Prostate gland (tissue), 2 donors: ENCODE results near the gene SNN.

Source experiments
- POLR2A ChIP-seq: fragments of 450-650 bp; IDR thresholded peaks from one replicate; pipeline ENCODE4 v1.6.1; 2016; ENCODE audit warnings: antibody characterized with exemption, mild to moderate bottlenecking
- POLR2AphosphoS5 ChIP-seq: sonication (generic); formaldehyde crosslinking; IDR thresholded peaks from one replicate; pipeline ENCODE4 v1.6.1; 2017; ENCODE audit warnings: antibody characterized with exemption
- TF ChIP-seq, protein P1 (sequence below), 4 experiments: fragments of 200-600 bp in 2 of 4; fragments of 450-650 bp in 2 of 4; sonication (generic) in 2 of 4; IDR thresholded peaks; 1 replicate in 3 of 4; 2 replicates in 1 of 4; pipeline ENCODE4 v1.5.1; 2016 to 2019; ENCODE audit warnings: antibody characterized with exemption in 4 of 4, mild to moderate bottlenecking in 2 of 4, moderate library complexity in 2 of 4

DNA sequence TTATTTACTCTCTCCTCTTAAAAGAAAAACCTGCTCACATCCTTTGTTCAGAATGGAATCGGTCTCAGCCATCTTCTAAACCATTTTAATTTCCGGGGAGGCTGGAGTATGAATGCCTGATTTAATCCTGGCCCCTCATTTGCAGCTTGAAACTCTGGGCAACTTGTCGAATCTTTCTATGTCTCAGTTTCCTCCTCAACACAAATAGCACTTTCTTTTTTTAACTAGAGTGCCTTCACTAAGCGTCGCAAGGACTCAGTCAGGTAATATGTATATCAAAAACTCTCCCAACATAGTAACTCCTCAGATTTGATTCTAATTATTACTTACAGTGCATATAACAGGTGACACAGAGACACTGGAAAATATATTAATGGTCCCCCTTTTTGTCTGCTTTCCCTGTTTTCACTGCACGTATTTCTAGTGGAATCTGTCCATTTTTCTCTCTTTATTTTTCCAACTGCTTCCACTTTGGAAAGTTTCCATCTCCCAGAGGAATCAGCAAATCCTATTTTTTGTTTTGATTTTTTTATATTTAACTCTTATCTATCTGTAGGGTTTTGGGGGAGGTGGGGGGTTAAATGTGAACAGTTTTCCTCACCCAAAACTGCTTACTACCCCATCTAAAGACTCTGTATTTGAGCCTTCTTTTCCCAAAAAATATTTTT is 18.6 kb downstream of the SNN start:
- TF ChIP-seq, protein P1, sequence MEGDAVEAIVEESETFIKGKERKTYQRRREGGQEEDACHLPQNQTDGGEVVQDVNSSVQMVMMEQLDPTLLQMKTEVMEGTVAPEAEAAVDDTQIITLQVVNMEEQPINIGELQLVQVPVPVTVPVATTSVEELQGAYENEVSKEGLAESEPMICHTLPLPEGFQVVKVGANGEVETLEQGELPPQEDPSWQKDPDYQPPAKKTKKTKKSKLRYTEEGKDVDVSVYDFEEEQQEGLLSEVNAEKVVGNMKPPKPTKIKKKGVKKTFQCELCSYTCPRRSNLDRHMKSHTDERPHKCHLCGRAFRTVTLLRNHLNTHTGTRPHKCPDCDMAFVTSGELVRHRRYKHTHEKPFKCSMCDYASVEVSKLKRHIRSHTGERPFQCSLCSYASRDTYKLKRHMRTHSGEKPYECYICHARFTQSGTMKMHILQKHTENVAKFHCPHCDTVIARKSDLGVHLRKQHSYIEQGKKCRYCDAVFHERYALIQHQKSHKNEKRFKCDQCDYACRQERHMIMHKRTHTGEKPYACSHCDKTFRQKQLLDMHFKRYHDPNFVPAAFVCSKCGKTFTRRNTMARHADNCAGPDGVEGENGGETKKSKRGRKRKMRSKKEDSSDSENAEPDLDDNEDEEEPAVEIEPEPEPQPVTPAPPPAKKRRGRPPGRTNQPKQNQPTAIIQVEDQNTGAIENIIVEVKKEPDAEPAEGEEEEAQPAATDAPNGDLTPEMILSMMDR (IDR thresholded peaks at IDR 0.05): no peak
- TF ChIP-seq POLR2AphosphoS5: no peak
- no peak for TF ChIP-seq POLR2A
